Stimulated activated CD4-positive, alpha-beta T cell treated with anti-CD3 and anti-CD28 coated beads, Interleukin-12 subunit alpha, Interleukin-12 subunit beta, amount 100 ng/mL, for 4 hours (primary cell): Measurements from ENCODE around the gene TNIK.
"Not testable (repeated sequence)": the region's sequence is repeated elsewhere in the genome, so short reads cannot be mapped to it uniquely, and the experiment has no call there.

Source experiments
- DNase-seq: peaks from one replicate; pipeline ENCODE4 v3.0.0-alpha.2; 2020

TNIK gene

GRCh38 chr3:171444001-171444690 is 16.1 kb downstream of the TNIK start:
- DNase-seq = no peak

GRCh38 chr3:171443211-171443957 is 16.8 kb downstream of the TNIK start:
- no peak for DNase-seq

- no peak for DNase-seq
Observed at GRCh38 chr3:171442184-171442583, 18.0 kb downstream of the TNIK start.

- DNase-seq = no peak
Observed at GRCh38 chr3:171441381-171441780, 18.8 kb downstream of the TNIK start.

- DNase-seq = no peak
Observed at GRCh38 chr3:171439996-171440395, 20.2 kb downstream of the TNIK start.

- no peak for DNase-seq
Observed at GRCh38 chr3:171437115-171437756, 23.0 kb downstream of the TNIK start.

GRCh38 chr3:171436380-171436779 is 23.8 kb downstream of the TNIK start:
- no peak for DNase-seq

- no peak for DNase-seq
Observed at GRCh38 chr3:171435757-171436156, 24.4 kb downstream of the TNIK start.

GRCh38 chr3:171435143-171435542 is 25.1 kb downstream of the TNIK start:
- DNase-seq = no peak

- no peak for DNase-seq
Observed at GRCh38 chr3:171432548-171432947, 27.7 kb downstream of the TNIK start.

GRCh38 chr3:171431550-171431949 is 28.7 kb downstream of the TNIK start:
- DNase-seq = no peak

- no peak for DNase-seq
Observed at GRCh38 chr3:171430530-171430929, 29.7 kb downstream of the TNIK start.

GRCh38 chr3:171429635-171430034 is 30.6 kb downstream of the TNIK start:
- DNase-seq = no peak

GRCh38 chr3:171428892-171429291 is 31.3 kb downstream of the TNIK start:
- no peak for DNase-seq

- DNase-seq = no peak
Observed at GRCh38 chr3:171428321-171428787, 31.9 kb downstream of the TNIK start.

GRCh38 chr3:171427771-171428320 is 32.4 kb downstream of the TNIK start:
- DNase-seq = no peak

- not testable (repeated sequence) for DNase-seq
Observed at GRCh38 chr3:171424063-171424462, 36.1 kb downstream of the TNIK start.

GRCh38 chr3:171422855-171423254 is 37.4 kb downstream of the TNIK start:
- not testable (repeated sequence) for DNase-seq

GRCh38 chr3:171420667-171421066 is 39.5 kb downstream of the TNIK start:
- DNase-seq = no peak

- DNase-seq = no peak
Observed at GRCh38 chr3:171419457-171419856, 40.7 kb downstream of the TNIK start.

GRCh38 chr3:171417813-171418212 is 42.4 kb downstream of the TNIK start:
- DNase-seq = no peak

GRCh38 chr3:171417137-171417536 is 43.1 kb downstream of the TNIK start:
- no peak for DNase-seq

- DNase-seq = no peak
Observed at GRCh38 chr3:171416666-171417065, 43.5 kb downstream of the TNIK start.

- DNase-seq = no peak
Observed at GRCh38 chr3:171416061-171416460, 44.1 kb downstream of the TNIK start.
